GM21381 (cell line): ENCODE data around the gene MIS18A.
"Not testable (repeated sequence)": the region's sequence is repeated elsewhere in the genome, so short reads cannot be mapped to it uniquely, and the experiment has no call there.

Experiments
- ATAC-seq: cut with Tn5 transposase; IDR thresholded peaks from one replicate; pipeline ENCODE4 v1.9.1; 2021; ENCODE audit warnings: mild to moderate bottlenecking, moderate library complexity; ENCODE audit not compliant: unreplicated experiment

MIS18A gene

DNA sequence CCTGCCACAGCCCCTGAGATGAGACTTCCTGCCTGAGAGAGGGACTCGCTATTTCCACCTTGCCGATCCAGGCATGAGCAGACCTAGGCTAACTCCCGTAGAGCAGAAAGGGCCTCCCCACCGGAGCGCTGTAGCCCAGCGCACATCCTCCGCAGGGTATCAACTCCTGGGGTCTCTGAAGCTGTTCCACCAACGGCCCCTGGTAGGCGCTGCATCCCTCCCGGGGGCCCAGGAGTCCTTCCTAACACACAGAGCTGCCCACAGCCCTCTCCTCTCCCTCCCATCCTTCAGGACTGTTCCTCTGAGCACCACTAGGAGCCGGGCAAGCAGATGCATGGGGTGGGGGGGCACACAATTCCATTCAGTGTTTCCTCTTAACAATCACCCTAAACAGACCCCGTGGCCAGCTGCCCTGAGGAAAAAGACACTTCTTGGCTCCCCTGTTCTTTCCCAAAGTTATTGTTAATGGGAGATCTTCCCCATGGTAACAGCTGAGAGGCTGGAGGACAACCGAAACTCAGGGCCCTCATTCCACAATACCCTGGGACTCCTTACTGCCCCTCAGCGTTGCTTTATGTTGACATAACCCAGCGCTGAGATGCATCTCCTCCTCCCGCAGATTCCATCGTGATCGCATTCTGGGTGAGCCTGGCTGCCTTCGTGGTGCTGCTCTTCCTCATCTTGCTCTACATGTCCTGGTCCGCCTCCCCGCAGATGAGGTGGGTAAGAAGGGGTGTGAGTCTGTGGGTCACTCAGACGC lies 27.4 kb upstream of the MIS18A start:
- no peak for ATAC-seq

DNA sequence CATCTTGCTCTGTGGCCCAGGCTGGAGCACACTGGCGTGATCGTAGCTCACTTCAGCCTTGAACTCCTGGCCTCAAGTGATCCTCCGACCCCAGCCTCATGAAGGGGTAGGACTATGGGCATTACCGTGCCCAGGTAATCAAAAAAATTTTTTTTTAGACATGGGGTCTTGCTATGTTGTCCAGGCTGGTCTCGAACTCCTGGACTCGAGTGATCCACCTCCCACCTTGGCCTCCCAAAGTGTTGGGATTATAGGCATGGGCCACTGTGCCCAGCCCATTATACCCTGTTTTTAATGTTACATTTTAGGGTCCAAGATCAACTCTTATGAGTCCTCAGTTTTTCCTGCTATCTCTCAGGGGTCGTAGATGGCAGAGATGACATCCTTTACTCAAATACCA lies 26.1 kb upstream of the MIS18A start:
- ATAC-seq, result no peak

DNA sequence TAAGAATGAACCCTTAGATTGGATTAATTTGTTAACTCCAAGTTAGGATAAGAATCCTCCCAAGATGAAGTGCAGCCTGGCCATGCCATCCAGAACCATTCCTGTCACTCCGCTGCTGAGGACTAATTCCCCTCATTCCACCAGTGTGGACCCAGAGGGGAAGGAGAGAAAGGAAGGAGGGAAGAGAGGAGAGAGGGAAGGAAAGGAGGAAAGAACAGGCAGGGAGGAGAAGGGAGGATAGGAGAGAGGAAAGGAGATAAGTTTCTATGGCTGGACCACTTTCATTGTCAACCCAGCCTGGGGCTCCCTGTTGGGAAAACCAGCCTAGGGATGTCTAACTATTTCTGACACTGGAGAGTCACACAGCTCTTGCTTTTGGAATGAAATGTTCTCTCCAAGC lies 24.5 kb upstream of the MIS18A start:
- no peak for ATAC-seq

DNA sequence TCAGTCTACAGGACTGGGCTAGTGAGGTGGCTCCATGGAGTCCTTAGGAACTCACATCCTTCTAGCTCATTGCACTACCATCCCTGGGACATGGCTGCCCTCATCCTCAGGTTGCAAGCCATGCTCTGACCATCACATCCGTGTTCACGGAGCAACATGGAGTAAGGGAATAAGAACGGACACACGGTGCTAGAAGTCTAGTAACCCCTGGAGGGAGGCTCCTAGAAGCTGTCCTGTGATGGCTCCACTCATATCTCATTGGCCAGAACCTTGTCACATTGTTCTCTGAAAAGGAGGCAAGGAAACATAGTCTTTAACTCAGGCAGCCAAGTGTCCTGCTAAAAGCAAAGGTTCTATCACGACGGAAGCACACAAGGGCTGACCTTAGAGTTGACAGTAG lies 23.7 kb upstream of the MIS18A start:
- no peak for ATAC-seq

DNA sequence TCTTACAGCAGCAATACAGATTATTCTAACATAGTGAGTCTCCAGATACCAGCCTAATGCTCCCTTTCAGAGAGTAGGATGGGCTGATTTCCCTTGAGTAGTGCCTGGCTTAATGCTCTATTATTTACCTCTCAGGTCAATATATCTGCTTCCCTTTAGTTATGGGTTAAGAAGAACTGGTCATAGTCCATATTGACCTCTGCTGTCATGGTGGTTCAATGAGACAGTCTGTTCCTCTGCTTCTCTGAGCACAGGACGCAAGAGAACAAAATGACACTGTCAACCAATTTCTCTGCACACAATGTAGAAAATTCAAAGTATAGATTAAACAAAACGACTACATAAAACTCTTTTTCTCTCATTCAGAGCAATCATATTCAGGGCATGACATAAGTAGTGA lies 22.7 kb upstream of the MIS18A start:
- ATAC-seq, result no peak

DNA sequence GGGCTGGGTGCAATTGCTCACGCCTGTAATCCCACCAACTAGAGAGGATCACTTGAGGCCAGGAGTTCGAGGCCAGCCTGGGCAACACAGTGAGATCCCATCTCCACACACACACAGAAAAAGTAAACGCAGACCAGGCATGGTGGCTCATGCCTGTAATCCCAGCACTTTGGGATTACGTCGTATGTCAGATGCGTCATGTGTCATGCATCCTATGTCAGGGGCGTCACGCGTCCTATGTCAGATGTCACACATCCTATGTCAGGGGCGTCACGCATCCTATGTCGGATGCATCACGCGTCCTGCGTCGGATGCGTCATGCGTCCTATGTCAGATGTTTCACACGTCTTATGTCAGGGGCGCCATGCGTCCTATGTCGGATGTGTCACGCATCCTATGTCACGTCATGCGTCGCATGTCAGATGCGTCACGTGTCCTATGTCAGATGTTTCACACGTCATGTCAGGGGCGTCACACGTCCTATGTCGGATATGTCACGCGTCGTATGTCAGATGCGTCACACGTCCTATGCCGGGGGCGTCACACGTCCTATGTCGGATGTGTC lies 21.4 kb upstream of the MIS18A start:
- ATAC-seq, result no peak

DNA sequence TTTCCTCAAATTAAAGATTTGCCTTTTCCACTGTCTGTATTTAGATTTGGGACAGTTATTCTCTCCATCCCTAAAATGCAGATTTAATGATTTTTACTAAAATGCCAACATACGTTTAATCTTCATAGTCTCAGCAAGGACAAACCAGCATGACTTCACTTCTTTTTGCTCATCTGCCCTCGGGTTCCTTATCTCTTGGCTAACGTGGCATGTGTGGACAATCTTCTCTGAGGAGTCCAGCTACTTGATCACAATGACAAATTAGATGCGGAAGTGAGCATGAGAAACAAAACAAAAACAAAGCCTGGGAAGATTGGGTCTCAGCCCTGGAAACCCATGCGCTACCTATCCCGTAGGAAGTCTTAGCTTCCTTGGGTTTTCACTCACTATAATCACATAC lies 20.8 kb upstream of the MIS18A start:
- no peak for ATAC-seq

DNA sequence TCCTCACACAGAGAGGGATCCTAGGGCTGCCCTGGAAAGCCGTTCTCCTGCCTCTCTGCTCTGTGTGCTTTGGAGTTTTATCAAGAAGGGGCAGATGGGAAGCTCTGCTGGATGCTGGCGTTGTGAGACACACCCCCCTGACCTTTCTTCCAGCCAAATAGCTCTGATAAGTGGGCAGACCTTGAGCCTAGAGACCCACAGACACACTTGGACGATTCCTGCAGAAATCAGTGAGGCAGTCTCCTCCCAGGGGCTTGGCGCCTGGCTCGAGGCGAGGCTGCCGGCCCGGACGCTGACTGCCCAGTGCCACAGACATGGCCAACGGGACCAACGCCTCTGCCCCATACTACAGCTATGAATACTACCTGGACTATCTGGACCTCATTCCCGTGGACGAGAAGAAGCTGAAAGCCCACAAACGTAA lies 19.8 kb upstream of the MIS18A start, which contains the start of gene MRAP:
Gene MRAP, plus strand, starts transcription at position 198 of the 424 bp plus-strand sequence. Its CDS starts 117 bp downstream, at position 315.
- no peak for ATAC-seq

DNA sequence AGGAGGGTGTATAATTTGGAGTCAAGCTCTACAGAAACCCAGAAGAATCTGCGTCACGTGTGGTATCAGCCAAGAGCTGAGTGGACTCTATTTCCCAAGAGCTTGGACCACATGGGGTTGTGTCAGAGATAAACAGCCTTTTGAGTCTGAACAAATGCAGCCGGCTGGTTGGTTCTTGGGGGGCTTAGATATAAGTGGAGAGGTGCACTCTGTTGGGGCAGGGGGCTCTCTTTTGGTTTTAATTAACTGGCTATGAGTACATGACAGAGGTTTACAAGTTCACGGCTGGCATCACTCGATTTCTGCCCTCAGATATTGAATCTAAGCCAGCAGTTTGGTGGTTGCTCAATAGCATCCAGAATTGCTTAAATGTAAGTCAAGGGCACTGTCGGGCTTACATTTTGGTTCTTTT lies 19.3 kb upstream of the MIS18A start:
- ATAC-seq, result no peak

DNA sequence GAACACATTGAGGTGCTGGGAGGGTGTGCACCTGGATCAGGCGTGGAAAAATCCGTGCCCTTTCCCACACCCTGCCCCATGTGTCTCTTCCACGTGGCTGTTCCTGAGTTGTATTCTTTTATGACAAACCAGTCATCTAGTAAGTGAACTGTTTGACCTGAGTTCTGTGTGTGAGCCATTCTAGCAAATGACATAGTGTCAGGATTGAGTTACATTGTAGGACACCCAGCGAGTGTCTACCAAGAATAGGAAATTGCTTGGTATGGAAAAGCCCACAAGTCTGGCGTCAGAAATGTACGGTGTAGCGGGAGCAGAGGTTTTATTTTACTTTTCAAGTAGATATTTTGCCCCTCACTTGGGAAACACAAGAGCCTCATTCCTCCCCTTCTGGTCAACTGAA lies 18.6 kb upstream of the MIS18A start:
- no peak for ATAC-seq

DNA sequence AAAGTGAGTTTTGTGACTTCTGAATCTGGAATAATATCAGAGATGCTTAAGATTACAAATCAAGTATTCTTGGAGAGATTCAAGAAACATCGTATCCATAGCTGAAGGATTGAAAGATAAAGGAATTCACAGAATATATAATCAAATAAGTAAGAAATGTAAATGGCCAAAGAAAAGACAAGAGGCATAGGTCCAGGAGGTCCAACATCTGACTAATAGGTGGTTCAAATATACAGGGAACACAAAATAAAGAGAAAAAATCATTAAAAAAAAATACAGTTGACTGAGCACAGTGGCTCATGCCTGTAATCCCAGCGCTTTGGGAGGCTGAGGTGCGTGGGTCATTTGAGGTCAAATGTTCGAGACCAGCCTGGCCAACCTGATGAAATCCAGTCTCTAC lies 6.6 kb upstream of the MIS18A start:
- no peak for ATAC-seq

DNA sequence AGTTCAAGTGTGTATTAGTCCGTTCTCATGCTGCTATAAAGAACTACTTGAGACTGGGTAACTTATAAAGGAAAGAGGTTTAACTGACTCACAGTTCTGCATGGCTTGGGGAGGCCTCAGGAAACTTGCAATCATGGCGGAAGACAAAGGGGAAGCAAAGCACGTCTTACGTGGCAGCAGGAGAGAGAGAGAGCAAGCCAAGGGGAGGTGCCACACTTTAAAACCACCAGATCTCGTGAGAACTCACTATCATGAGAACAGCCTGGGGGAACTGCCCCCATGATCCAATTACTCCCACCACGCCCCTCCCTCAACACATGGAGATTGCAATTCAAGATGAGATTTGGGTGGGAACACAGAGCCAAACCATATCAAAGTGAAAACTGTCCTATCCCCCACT lies 4.1 kb upstream of the MIS18A start:
- ATAC-seq, result no peak

DNA sequence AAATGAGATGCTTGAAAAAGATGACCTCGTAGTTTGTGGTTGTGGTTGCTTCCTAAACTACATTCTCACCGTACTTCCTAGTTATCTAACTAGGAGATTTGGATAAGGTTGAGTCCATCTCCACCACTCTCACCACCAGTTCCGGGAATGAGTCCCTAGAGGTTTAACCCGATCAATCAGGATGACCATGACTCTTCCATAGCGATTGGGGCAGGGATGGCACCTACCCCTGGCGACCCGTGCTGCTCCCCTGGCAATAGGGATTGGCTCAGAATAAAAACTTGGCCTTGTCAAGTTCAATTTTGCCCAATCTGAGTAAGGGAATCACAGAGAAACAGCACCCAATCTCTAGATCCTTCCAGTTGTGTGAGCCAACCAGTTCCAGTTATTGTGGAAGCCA lies 2.7 kb upstream of the MIS18A start:
- no peak for ATAC-seq

DNA sequence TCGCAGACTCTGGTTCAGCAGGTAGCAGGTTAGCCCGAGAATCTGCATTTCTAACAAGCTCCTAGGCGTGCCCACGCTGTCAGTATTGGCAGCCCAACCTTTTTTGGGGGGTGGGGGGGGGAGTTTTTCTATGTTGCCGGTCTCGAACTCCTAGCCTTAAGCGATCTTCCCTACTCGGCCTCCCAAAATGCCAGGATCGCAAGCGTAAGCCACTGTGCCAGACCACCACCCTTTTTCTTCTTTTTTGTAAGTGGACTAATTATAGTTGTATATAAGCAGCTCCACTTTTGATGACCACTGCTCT lies 480 bp upstream of the MIS18A start:
- ATAC-seq, result no peak

DNA sequence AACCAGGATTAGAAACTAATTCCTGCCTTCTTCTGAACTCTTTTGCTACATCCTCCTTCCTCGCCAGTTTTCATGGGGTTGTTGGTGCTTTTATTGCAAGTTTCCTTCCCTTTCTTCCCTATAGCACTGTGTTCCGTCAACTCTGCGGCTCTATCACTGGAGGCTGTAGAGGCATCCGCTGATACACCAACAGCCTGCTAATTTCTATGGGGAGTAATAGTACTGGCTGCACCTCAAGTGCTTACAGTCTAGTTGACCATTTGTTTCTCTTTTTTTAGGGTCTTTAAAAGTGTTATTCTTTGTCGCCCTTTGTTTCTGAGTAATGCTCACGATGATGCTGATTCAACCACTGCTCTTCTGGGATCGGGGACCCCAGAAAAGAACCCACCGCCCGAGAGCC lies 746 bp downstream of the MIS18A start:
- ATAC-seq, result no peak

DNA sequence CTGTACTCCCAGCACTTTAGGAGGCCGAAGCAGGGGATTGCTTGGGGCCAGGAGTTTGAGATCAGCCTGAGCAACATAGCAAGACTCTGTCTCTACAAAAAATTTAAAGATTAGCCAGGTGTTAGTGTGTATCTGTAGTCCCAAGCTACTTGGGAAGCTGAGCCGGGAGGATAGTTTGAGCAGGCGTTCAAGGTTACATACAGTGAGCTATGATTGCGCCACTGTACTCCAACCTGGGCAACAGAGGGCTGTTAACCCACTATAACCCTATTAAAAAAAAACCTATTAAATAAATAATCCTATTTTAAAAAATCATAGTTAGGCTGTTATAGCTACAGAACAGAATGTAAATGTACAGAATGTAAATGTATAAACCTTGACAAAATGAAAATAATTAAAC lies 2.2 kb downstream of the MIS18A start:
- no peak for ATAC-seq

DNA sequence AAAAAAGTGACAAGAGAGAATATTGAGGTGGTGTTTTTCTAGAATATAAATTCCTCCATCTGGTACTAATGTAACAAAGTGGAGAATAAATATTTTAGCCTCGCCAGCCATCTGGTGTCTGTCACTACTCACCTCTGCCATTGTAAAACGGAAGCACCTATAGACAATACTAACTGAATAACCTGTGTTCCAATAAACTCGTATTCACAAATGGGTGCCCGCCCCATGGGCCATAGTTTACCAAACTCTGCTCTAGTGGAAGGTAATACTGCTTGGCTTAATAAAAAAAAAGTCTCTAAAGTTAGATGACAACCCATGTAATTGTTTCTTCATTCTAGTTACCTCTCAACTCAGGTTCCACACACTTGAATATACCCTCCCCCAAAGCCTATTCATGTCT lies 8.1 kb downstream of the MIS18A start:
- ATAC-seq, result no peak

DNA sequence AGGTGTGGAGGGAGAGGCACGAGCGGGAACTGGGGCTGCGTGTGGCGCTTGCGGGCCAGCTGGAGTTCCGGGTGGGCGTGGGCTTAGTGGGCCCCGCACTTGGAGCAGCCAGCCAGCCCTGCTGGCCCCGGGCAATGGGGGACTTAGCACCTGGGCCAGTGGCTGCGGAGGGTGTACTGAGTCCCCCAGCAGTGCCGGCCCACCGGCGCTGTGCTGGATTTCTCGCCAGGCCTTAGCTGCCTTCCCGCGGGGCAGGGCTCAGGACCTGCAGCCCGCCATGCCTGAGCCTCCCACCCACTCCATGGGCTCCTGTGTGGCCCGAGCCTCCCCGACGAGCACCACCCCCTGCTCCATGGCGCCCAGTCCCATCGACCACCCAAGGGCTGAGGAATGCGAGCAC lies 13.5 kb downstream of the MIS18A start:
- not testable (repeated sequence) for ATAC-seq

DNA sequence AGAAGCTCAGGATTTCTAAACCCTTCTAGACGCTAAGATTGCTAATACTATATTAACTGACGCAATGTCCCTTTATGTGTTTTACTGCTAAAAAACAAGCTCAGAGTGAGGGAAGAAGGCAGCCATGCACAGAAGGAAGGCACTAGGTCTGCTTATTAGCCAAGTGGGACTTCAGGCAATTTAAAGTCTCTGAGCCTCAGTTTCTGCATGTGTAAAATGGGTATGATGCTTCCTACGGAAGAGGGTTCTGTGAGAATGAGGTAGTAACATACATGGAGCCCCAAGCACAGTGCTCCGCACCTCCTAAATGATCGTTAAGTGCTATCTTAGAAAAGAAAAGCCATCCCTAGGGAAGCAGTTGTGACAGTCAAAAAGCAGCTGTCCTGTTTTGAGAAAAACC lies 16.9 kb downstream of the MIS18A start:
- no peak for ATAC-seq

DNA sequence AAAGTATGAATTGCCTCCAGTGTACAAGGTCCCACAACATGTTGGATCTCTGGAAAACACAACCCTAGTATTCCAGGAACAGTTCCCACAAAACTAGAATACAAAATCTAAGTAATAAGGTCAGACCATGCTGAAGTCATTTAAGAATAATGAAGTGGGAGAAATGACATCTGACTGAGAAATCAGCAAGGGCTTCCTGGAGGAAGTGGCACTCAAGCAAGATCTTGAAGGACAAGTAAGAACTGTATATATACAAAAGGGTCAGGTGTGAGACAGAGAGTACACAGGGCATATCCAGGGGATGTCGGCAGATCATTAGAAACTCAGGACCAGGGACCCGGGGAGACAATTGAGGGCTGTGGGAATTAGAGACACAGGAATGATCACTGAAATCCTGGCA lies 18.7 kb downstream of the MIS18A start:
- ATAC-seq, result no peak

DNA sequence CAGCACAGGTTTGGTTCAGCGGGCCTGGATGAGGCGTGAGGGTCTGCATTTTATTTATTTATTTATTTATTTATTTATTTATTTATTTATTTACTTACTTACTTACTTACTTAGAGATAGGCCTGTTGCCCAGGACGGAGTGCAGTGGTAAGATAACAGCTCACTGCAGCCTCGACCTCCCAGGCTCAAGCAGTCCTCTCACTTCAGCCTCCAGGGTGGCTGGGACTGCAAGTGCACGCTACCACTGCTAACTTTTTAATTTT lies 20.1 kb downstream of the MIS18A start:
- not testable (repeated sequence) for ATAC-seq

DNA sequence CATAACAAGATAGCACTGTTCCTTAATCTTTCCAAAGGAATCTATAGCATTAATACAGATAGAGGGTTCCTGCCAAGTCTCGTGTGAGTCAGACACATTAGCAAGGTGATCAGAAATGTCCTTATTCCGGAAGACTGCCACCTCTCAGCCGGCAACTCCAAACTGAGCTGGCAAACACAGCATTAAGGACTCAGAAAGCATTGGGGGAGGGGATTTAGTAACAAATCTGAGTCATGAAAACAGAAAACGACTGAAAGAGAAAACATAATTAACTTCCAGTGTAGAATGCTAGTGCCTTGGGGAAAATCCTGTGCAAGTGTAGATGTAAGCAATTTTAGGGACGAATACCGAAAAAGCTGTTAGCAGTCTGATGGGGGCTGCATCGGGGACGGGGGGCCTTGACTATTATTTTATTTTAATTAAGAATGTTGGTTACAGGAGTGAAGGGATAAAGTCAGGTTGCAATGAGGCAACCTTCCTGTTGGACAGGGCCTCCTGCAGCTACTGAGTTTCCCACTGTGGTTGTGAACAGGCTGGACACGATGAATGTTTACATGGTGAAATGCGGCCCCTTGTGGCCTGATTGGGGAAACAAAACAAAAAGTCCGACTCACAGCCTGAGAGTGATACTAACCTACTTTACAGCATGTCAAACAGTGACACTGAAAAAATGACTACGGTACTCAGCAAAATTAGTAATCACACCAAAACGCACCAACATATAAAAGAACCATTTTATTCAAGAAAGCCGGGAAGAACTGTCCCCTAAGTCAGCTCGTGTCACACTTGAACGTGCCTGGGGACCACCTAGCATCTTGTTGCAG lies 20.7 kb downstream of the MIS18A start:
- ATAC-seq, result peak; percentile 80
